GM12878 (cell line): ENCODE data around the gene FGFRL1. TPM values are rescaled to one million over a fixed set of nuclear protein-coding genes. Genes with fewer than 3 reads are reported as not detected.

Source experiments
- ATAC-seq: fragments of 200-7000 bp; cut with Tn5 transposase; 3 replicates; pipeline ENCODE4 v1.9.1; 2020; ENCODE audit warnings: mild to moderate bottlenecking, moderate library complexity
- BruUV-seq: library from RNA; stranded (reverse); fragments of 400-500 nt; replicated peaks from 2 replicates; lab custom pipeline; 2021; lab: Mats Ljungman, UMichigan
- CTCF ChIA-PET: fragments of 300-600 bp; sonication (Branson Sonifier 250); formaldehyde crosslinking; extraction: SDS; loops from one replicate; lab custom pipeline; 2021; ENCODE audit warnings: inconsistent platforms; lab: Yijun Ruan, JAX
- POLR2A ChIA-PET: fragments of 350-600 bp; formaldehyde crosslinking; extraction: SDS; loops from one replicate; lab custom pipeline; 2021; ENCODE audit warnings: inconsistent platforms; lab: Charles Lee
- RAD21 ChIA-PET: fragments of 300-600 bp; sonication (Branson Sonifier 250); formaldehyde crosslinking; loops from one replicate; lab custom pipeline; 2023; ENCODE audit warnings: antibody characterized with exemption; ENCODE audit not compliant: unreplicated experiment; lab: Charles Lee
- SMC1A ChIA-PET: fragments of 300-600 bp; sonication (Branson Sonifier 250); formaldehyde crosslinking; loops from one replicate; lab custom pipeline; 2023; ENCODE audit not compliant: unreplicated experiment, uncharacterized antibody; lab: Charles Lee
- DNase-seq: peaks from one replicate; pipeline ENCODE4 v3.0.0-alpha.2; 2011; ENCODE audit warnings: low read depth, low spot score
- FAIRE-seq: peaks from 3 replicates; lab custom pipeline; 2011; peaks lifted over from hg19 to GRCh38; lab: Jason Lieb, UNC
- H2AFZ ChIP-seq: 2 replicates; pipeline ENCODE4 v1.6.0; 2011; ENCODE audit warnings: low read depth, low read length, control low read depth; ENCODE audit not compliant: control insufficient read depth
- H3K27ac ChIP-seq: 2 replicates; pipeline ENCODE4 v1.5.1; 2011; ENCODE audit warnings: control low read depth; ENCODE audit not compliant: control insufficient read depth, insufficient read depth
- H3K27me3 ChIP-seq, 2 experiments: replicated peaks in 1 of 2; 2 replicates each; pipeline versions ENCODE4 v1.6.0 to v1.6.1; 2011; ENCODE audit warnings: low read length in 1 of 2; ENCODE audit not compliant: control insufficient read depth in 2 of 2, insufficient read depth in 2 of 2
- H3K36me3 ChIP-seq, 2 experiments: 2 replicates each; pipeline ENCODE4 v1.5.1; 2011; ENCODE audit warnings: low read length in 1 of 2; ENCODE audit not compliant: control insufficient read depth in 2 of 2, insufficient read depth in 2 of 2
- H3K4me1 ChIP-seq: 2 replicates; pipeline ENCODE4 v1.6.1; 2011; ENCODE audit warnings: mild to moderate bottlenecking, low read length, moderate library complexity, mixed read lengths; ENCODE audit not compliant: control insufficient read depth, insufficient read depth
- H3K4me2 ChIP-seq: 2 replicates; pipeline ENCODE4 v1.6.0; 2011; ENCODE audit warnings: control low read depth; ENCODE audit not compliant: control insufficient read depth, insufficient read depth
- H3K4me3 ChIP-seq: fragments of 200-600 bp; sonication (generic); 2 replicates; pipeline ENCODE4 v1.5.1; 2016
- H3K79me2 ChIP-seq: 2 replicates; pipeline ENCODE4 v1.6.0; 2011; ENCODE audit warnings: low read length; ENCODE audit not compliant: control insufficient read depth, insufficient read depth
- H3K9ac ChIP-seq: 2 replicates; pipeline ENCODE4 v1.8.0; 2011; ENCODE audit warnings: low read length, control low read depth, mixed read lengths; ENCODE audit not compliant: control insufficient read depth, insufficient read depth
- H3K9me3 ChIP-seq: replicated peaks from 3 replicates; pipeline ENCODE4 v1.5.1; 2011; ENCODE audit warnings: mild to moderate bottlenecking, low read length; ENCODE audit not compliant: control insufficient read depth, insufficient read depth
- H4K20me1 ChIP-seq: 2 replicates; pipeline ENCODE4 v1.6.0; 2011; ENCODE audit not compliant: control insufficient read depth, insufficient read depth
- BCL3 ChIP-seq: IDR thresholded peaks from 2 replicates; pipeline ENCODE4 v1.6.1; 2011; ENCODE audit warnings: borderline replicate concordance, low read depth, mild to moderate bottlenecking, moderate library complexity, low read length; ENCODE audit not compliant: insufficient read depth, poor library complexity, severe bottlenecking
- BMI1 ChIP-seq: fragments of 450-650 bp; IDR thresholded peaks from 2 replicates; pipeline ENCODE4 v1.6.1; 2016; ENCODE audit warnings: mild to moderate bottlenecking, moderate library complexity, borderline replicate concordance
- CBX3 ChIP-seq: fragments of 200-600 bp; sonication (generic); IDR thresholded peaks from 2 replicates; pipeline ENCODE4 v1.6.1; 2016; ENCODE audit warnings: low read depth, borderline replicate concordance
- CREB1 ChIP-seq: IDR thresholded peaks from 2 replicates; pipeline ENCODE4 v1.6.1; 2012; ENCODE audit warnings: low read depth, mild to moderate bottlenecking, inconsistent platforms
- JUND ChIP-seq: IDR thresholded peaks from 2 replicates; pipeline ENCODE4 v1.6.1; 2012; ENCODE audit warnings: low read depth, mild to moderate bottlenecking, low read length, improper control_type of control experiment, moderate library complexity
- MEF2A ChIP-seq: IDR thresholded peaks from 2 replicates; pipeline ENCODE4 v1.6.1; 2011; ENCODE audit warnings: low read depth, mild to moderate bottlenecking, low read length, moderate library complexity; ENCODE audit not compliant: insufficient read depth
- RELA ChIP-seq: fragments of 450-650 bp; IDR thresholded peaks from 2 replicates; pipeline ENCODE4 v1.8.0; 2014; ENCODE audit warnings: borderline replicate concordance; ENCODE audit not compliant: partially characterized antibody
- REST ChIP-seq: IDR thresholded peaks from 2 replicates; pipeline ENCODE4 v1.6.1; 2012; ENCODE audit warnings: mild to moderate bottlenecking, low read depth, low read length
- SIX5 ChIP-seq: IDR thresholded peaks from 2 replicates; pipeline ENCODE4 v1.6.1; 2011; ENCODE audit warnings: mild to moderate bottlenecking, low read depth, low read length, moderate library complexity; ENCODE audit not compliant: severe bottlenecking
- SKIL ChIP-seq: fragments of 450-650 bp; IDR thresholded peaks from 2 replicates; pipeline ENCODE4 v1.6.1; 2017; ENCODE audit warnings: mild to moderate bottlenecking, low read depth, inconsistent platforms; ENCODE audit not compliant: poor library complexity, severe bottlenecking
- TARDBP ChIP-seq: IDR thresholded peaks from 2 replicates; pipeline ENCODE4 v1.6.1; 2016; ENCODE audit warnings: borderline replicate concordance
- ZBTB40 ChIP-seq: fragments of 450-650 bp; IDR thresholded peaks from 2 replicates; pipeline ENCODE4 v1.6.1; 2016; ENCODE audit warnings: mild to moderate bottlenecking, moderate library complexity, borderline replicate concordance
- ZNF622 ChIP-seq: fragments of 450-650 bp; IDR thresholded peaks from 2 replicates; pipeline ENCODE4 v1.6.1; 2017; ENCODE audit warnings: mild to moderate bottlenecking, inconsistent platforms
- WGBS: methylation state at CpG from one replicate; pipeline ENCODE4 v1.1.6; 2016; ENCODE audit warnings: low lambda C conversion rate; ENCODE audit not compliant: insufficient replicate concordance, insufficient coverage; ENCODE audit errors: missing lambda C conversion rate; 5-methylcytosine and 5-hydroxymethylcytosine counted together
- in situ Hi-C: fragments of 300-500 bp; cut with MboI; formaldehyde crosslinking; loops from 9 replicates; pipeline ENCODE4 v1.14.3; 2018; ENCODE audit warnings: mixed read lengths
- intact Hi-C: fragments of 100-400 bp; cut with micrococcal nuclease; formaldehyde crosslinking; loops from one replicate; pipeline ENCODE4 v1.14.2; 2022; ENCODE audit not compliant: unreplicated experiment
- polyA plus RNA-seq, 11 experiments: library from polyadenylated mRNA; depleted of rRNA in 4 of 11; unstranded in 6 of 11; stranded (reverse) in 5 of 11; fragments of >200 nt; fragmentation: Nextera tagmentation in 4 of 11; fragmentation: Illumina TruSeq in 1 of 11; extraction: Ambion mirVana in 4 of 11; extraction: Trizol in 1 of 11; gene quantifications; 1 replicate in 1 of 11; 2 replicates in 10 of 11; pipeline versions ENCODE4 v1.2.1 to v1.2.3, GENCODE V29; 2011 to 2016; ENCODE audit warnings: inconsistent platforms in 2 of 11, missing spikeins in 2 of 11, low read depth in 1 of 11
- total RNA-seq, 4 experiments: library from RNA; depleted of rRNA in 3 of 4; stranded (reverse); fragments of >200 nt in 3 of 4; fragmentation: Illumina TruSeq in 1 of 4; extraction: Trizol in 1 of 4; gene quantifications; 2 replicates each; pipeline versions ENCODE4 v1.2.1 to v1.2.3, GENCODE V29; 2013 to 2021

Gene FGFRL1
- total and polyA plus RNA-seq, 10 of the 15 experiments (the other 5 are each of a cell fraction or from before 2014, with no cell fraction given), result 0.02 to 1.5 (median 0.29) TPM; not detected in 2

GRCh38 chr4:1069394-1069793 is 58.0 kb downstream of the FGFRL1 start:
- ChIA-PET POLR2A (no interaction called here), SMC1A (no interaction called here)
- WGBS, result 45% methylated on average over 7 of the region's 7 CpGs

More at GRCh38 chr4:1069394-1069793, 58.0 kb downstream of the FGFRL1 start:
- in situ Hi-C loops (no loop called here), intact Hi-C loops (no loop called here)
- ATAC-seq (no peak), DNase-seq (no peak), FAIRE-seq (no peak)
- ChIA-PET CTCF (no interaction called here), RAD21 (no interaction called here)
- Histone ChIP-seq H4K20me1 (no peaks in the 10 kb centered on the region), H3K4me2 (no peak overlapping the region), H3K27me3 (no peaks in the 10 kb centered on the region; a peak in 1 of 4 replicates), H3K36me3 (no peaks in the 10 kb centered on the region), H3K4me1 (no peaks in the 10 kb centered on the region), H3K27ac (no peak overlapping the region), H3K79me2 (no peaks in the 10 kb centered on the region), H3K4me3 (no peak overlapping the region), H2AFZ (no peak overlapping the region), H3K9me3 (no peaks in the 10 kb centered on the region), H3K9ac (no peak overlapping the region)
- no TSS peak for BruUV-seq
- TF ChIP-seq ZBTB40 (no peak), MEF2A (no peak), BMI1 (no peak), SKIL (no peak), BCL3 (no peak), RELA (no peak), CBX3 (no peak), JUND (no peak), REST (no peak), ZNF622 (no peak), TARDBP (no peak), CREB1 (no peak), SIX5 (no peak)
